Breast epithelium (tissue), 3 donors: Measurements from ENCODE around the gene CYP27C1.

Source experiments
- CTCF ChIP-seq, 3 donors: fragments of 450-650 bp; IDR thresholded peaks; one replicate each; pipeline ENCODE4 v1.5.1; 2016 to 2017; ENCODE audit warnings: antibody characterized with exemption in 3 of 3, mild to moderate bottlenecking in 3 of 3, moderate library complexity in 3 of 3
- POLR2A ChIP-seq: fragments of 450-650 bp; IDR thresholded peaks from one replicate; pipeline ENCODE4 v1.6.1; 2016; ENCODE audit warnings: antibody characterized with exemption, mild to moderate bottlenecking, moderate library complexity

DNA sequence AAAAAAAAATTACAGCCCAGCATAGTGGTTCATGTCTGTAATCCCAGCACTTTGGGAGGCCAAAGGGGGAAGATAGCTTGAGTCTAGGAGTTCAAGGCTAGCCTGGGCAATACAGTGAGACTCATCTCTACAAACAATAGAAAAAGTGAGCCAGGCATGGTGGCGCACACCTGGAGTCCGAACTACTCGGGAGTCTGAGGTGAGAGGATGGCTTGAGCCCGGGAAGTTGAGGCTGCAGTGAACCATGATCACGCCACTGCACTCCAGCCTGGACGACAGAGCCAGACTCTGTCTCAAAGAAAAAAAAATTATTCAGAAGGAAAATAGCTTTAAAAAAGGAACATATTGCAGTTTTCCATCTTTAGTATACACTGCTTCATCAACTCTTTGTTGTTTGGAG is 47.8 kb downstream of the CYP27C1 start:
- TF ChIP-seq CTCF (IDR thresholded peaks at IDR 0.05), result no peak
- no peak for TF ChIP-seq POLR2A
